Measurements from ENCODE around the gene CYP2E1.
A peak's percentile ranks its signal among the peaks of the same experiment; 100 is the strongest.
"Not testable (repeated sequence)": the region's sequence is repeated elsewhere in the genome, so short reads cannot be mapped to it uniquely, and the experiment has no call there.

CYP2E1 gene

DNA sequence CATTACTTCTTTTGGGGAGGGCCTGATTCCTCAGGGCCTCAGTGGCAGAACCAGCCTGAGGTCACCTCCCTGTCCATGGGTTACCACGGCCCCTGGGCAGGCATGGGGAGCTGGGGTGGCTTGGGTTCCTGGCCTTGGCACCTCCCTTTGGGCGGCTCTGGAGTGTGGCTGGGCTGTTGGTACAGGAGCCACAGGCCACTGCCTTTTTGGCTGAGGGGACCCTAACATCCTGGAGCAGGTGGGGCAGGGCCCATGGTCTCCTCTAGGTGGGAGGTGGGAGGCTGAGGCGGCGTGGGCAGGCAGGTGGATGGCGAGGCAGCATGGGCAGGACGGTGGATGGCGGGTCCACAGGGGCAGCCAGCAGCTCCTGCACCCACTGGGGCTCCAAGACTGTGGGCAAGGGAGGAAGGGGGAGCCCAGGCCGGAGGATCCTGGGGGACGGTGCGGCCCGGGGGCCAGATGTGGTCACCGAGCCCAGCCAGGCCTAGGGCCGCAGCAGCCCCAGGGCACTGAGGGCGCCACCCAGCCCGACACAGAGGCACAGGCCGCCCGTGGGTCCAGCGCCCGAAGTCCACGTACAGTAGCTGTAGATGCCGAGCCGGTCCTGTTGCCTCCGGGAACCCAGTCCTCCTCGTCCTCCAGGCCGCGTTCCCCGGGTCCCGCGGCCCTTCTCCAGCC is 40.6 kb downstream of the CYP2E1 start:
- H4K8ac ChIP-seq (ENCODE audit: low read depth, low read length) = no peak overlapping the region
- no peak overlapping the region for H3K23ac ChIP-seq (ENCODE audit: low read length)
- WGBS (ENCODE audit: extremely low coverage, insufficient coverage, low lambda C conversion rate) = no CpG with 5 or more reads among the region's 29 CpGs

DNA sequence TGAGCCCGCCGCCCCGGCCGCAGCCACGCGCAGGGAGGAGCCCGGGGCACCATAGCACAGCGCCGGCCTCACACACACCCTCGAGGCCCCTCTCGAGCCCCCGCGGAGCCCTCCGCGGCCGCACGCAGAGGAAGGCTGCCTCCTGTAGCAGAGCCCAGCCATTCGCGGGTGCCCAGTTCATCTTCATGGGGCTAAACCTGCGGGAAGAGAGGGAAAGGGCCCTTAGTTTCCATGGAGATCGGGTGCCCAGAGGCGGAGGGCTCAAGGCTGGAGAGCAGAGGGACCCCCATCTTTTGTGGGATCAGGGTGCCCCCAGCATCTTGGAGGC is 41.1 kb downstream of the CYP2E1 start:
- H3K27me3 ChIP-seq (ENCODE audit: insufficient read depth, low read length, poor library complexity) = no peaks in the 10 kb centered on the region
- no peak overlapping the region for H4K8ac ChIP-seq (ENCODE audit: low read depth, low read length)
- no peak overlapping the region for H3K18ac ChIP-seq (ENCODE audit: low read length)
- H3K4me1 ChIP-seq (ENCODE audit: control insufficient read depth, low read depth, low read length) = no peaks in the 10 kb centered on the region
- H3K36me3 ChIP-seq (ENCODE audit: control insufficient read depth, insufficient read depth, low read length) = no peaks in the 10 kb centered on the region
- WGBS (ENCODE audit: extremely low coverage, insufficient coverage, low lambda C conversion rate) = no CpG with 5 or more reads among the region's 22 CpGs
- no peak overlapping the region for H3K56ac ChIP-seq (ENCODE audit: low read length)
- H3K4me3 ChIP-seq (ENCODE audit: low read length) = no peak overlapping the region
- H3K9ac ChIP-seq (ENCODE audit: low read length) = no peak overlapping the region
- no peak overlapping the region for H3K4me2 ChIP-seq (ENCODE audit: low read length)
- H4K5ac ChIP-seq (ENCODE audit: low read length) = no peak overlapping the region
- no peaks in the 10 kb centered on the region for H3K79me1 ChIP-seq (ENCODE audit: low read length)
- no peak overlapping the region for H2BK120ac ChIP-seq (ENCODE audit: low read depth, low read length)
- no peak for DNase-seq
- H3K27ac ChIP-seq (ENCODE audit: low read depth, low read length) = no peak overlapping the region
- no peak overlapping the region for H3K4ac ChIP-seq (ENCODE audit: low read depth, low read length)
- no peak overlapping the region for H2AK5ac ChIP-seq (ENCODE audit: low read length)
- H3K79me2 ChIP-seq (ENCODE audit: control insufficient read depth, insufficient read depth, low read length) = no peaks in the 10 kb centered on the region
- H2BK5ac ChIP-seq (ENCODE audit: low read length) = no peak overlapping the region
- no peak overlapping the region for H2BK15ac ChIP-seq (replicated peaks; ENCODE audit: low read depth)
- H3K23ac ChIP-seq (ENCODE audit: low read length) = no peak overlapping the region

More for the DNA sequence above, 40.6 kb downstream of the CYP2E1 start:
- H3K36me3 ChIP-seq (ENCODE audit: control insufficient read depth, insufficient read depth, low read length) = no peaks in the 10 kb centered on the region
- H2BK15ac ChIP-seq (replicated peaks; ENCODE audit: low read depth) = no peak overlapping the region
- DNase-seq = no peak
- no peaks in the 10 kb centered on the region for H3K4me1 ChIP-seq (ENCODE audit: control insufficient read depth, low read depth, low read length)
- H3K27ac ChIP-seq (ENCODE audit: low read depth, low read length) = no peak overlapping the region
- H3K4me2 ChIP-seq (ENCODE audit: low read length) = no peak overlapping the region
- H3K4ac ChIP-seq (ENCODE audit: low read depth, low read length) = no peak overlapping the region
- H2AK5ac ChIP-seq (ENCODE audit: low read length) = no peak overlapping the region
- H3K79me1 ChIP-seq (ENCODE audit: low read length) = no peaks in the 10 kb centered on the region
- H3K27me3 ChIP-seq (ENCODE audit: insufficient read depth, low read length, poor library complexity) = no peaks in the 10 kb centered on the region
- no peak overlapping the region for H2BK120ac ChIP-seq (ENCODE audit: low read depth, low read length)
- H3K18ac ChIP-seq (ENCODE audit: low read length) = no peak overlapping the region
- H3K9ac ChIP-seq (ENCODE audit: low read length) = no peak overlapping the region
- H3K4me3 ChIP-seq (ENCODE audit: low read length) = no peak overlapping the region
- no peaks in the 10 kb centered on the region for H3K79me2 ChIP-seq (ENCODE audit: control insufficient read depth, insufficient read depth, low read length)
- H3K56ac ChIP-seq (ENCODE audit: low read length) = no peak overlapping the region
- no peak overlapping the region for H2BK5ac ChIP-seq (ENCODE audit: low read length)
- no peak overlapping the region for H4K5ac ChIP-seq (ENCODE audit: low read length)

DNA sequence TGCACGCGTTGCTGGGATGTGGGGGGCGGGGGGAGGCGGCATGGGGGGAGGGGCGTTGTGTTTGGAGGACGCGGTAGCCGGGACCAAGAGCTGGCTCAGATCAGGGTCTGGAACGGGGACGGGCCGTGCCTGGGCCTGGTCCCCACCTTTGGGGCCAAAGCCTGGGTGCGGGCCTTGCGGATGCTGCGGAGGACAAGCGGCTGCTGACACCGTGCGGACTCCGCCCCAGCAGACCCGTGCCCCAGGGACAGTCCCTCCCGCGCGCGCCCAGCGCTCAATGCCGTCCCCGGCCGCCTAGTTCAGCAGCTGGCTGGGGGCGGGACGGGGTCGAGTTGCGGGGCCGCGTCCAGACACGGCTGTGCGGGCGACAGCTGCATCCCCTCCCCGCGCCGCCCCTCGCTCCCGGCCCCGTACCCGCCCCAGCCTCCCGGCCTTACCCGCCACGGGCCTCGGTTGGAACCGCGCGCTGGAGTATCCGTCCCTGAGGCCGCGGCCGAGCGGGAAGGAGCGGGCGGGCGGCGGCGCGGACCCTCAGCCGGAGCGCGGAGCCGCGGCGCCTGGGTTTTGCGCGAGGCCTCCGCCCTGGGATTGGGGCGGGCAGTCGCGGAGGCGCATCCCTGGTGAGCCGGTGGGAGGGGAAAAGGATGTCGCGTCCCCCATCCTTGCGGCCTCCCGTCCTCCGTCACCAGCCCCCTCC is 41.8 kb downstream of the CYP2E1 start:
- DNase-seq; H3K9ac ChIP-seq (ENCODE audit: low read length): not testable (repeated sequence)
- no CpG with 5 or more reads among the region's 80 CpGs for WGBS (ENCODE audit: extremely low coverage, insufficient coverage, low lambda C conversion rate)

DNA sequence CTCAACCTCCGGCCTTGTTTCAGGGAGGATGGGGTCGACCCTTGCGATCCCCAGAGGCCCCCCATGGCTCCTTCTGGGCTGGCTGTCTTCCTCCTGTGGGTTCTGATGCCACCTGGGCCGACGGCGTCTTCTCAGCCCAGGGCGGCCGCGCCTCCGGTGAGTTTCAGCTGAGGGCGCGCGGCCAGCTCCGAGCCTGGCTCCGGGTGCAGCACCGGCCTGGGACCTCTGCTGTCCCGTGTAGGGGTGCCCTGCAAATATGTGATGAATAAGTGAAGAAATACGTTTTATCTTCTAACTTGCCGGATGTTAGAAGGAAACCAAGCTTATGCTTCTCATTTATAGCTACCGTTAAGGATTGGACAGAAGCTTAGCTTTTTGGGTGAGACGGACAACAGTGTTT is 42.6 kb downstream of the CYP2E1 start:
- H3K79me2 ChIP-seq (ENCODE audit: control insufficient read depth, insufficient read depth, low read length) = not testable (repeated sequence)
- no CpG with 5 or more reads among the region's 21 CpGs for WGBS (ENCODE audit: extremely low coverage, insufficient coverage, low lambda C conversion rate)

More for the DNA sequence above, 41.8 kb downstream of the CYP2E1 start:
- not testable (repeated sequence) for H2BK120ac ChIP-seq (ENCODE audit: low read depth, low read length); H2AK5ac ChIP-seq (ENCODE audit: low read length); H3K79me2 ChIP-seq (ENCODE audit: control insufficient read depth, insufficient read depth, low read length); H3K23ac ChIP-seq (ENCODE audit: low read length); H3K18ac ChIP-seq (ENCODE audit: low read length); H3K4ac ChIP-seq (ENCODE audit: low read depth, low read length); H3K79me1 ChIP-seq (ENCODE audit: low read length); H3K4me1 ChIP-seq (ENCODE audit: control insufficient read depth, low read depth, low read length); H3K4me3 ChIP-seq (ENCODE audit: low read length); H3K27ac ChIP-seq (ENCODE audit: low read depth, low read length); H3K36me3 ChIP-seq (ENCODE audit: control insufficient read depth, insufficient read depth, low read length); H3K56ac ChIP-seq (ENCODE audit: low read length); H3K27me3 ChIP-seq (ENCODE audit: insufficient read depth, low read length, poor library complexity); H2BK5ac ChIP-seq (ENCODE audit: low read length); H3K4me2 ChIP-seq (ENCODE audit: low read length); H2BK15ac ChIP-seq (replicated peaks; ENCODE audit: low read depth); H4K8ac ChIP-seq (ENCODE audit: low read depth, low read length); H4K5ac ChIP-seq (ENCODE audit: low read length)

DNA sequence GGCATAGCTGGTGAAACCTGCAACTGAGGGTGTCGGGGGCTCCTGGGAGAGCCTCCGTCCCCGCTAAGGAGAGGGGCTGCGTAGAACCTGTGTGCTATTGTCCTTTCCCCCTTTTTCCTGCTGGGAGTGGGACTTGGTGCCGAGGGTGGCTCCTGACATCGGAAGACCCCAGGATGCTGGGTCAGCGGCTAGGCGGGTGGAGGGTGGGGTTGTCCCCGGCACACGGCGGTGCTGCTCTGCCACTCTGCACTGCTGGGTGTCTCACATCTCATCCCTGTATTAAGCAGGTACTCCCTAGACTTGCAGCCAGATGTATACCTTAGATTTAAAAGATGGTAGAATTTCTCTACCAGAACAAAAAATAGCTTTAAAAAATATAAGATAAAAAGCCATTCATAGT is 44.9 kb downstream of the CYP2E1 start:
- not testable (repeated sequence) for H3K18ac ChIP-seq (ENCODE audit: low read length); H3K4me1 ChIP-seq (ENCODE audit: control insufficient read depth, low read depth, low read length); DNase-seq; H3K56ac ChIP-seq (ENCODE audit: low read length); H2BK120ac ChIP-seq (ENCODE audit: low read depth, low read length); H3K27ac ChIP-seq (ENCODE audit: low read depth, low read length); H3K4me2 ChIP-seq (ENCODE audit: low read length); H3K4me3 ChIP-seq (ENCODE audit: low read length); H3K9ac ChIP-seq (ENCODE audit: low read length); H3K79me1 ChIP-seq (ENCODE audit: low read length); H3K79me2 ChIP-seq (ENCODE audit: control insufficient read depth, insufficient read depth, low read length); H2AK5ac ChIP-seq (ENCODE audit: low read length); H3K23ac ChIP-seq (ENCODE audit: low read length); H3K36me3 ChIP-seq (ENCODE audit: control insufficient read depth, insufficient read depth, low read length); H2BK15ac ChIP-seq (replicated peaks; ENCODE audit: low read depth); H3K27me3 ChIP-seq (ENCODE audit: insufficient read depth, low read length, poor library complexity); H2BK5ac ChIP-seq (ENCODE audit: low read length); H3K4ac ChIP-seq (ENCODE audit: low read depth, low read length); H4K5ac ChIP-seq (ENCODE audit: low read length); H4K8ac ChIP-seq (ENCODE audit: low read depth, low read length)
- WGBS (ENCODE audit: extremely low coverage, insufficient coverage, low lambda C conversion rate) = no CpG with 5 or more reads among the region's 11 CpGs

More for the DNA sequence above, 42.6 kb downstream of the CYP2E1 start:
- not testable (repeated sequence) for H2BK120ac ChIP-seq (ENCODE audit: low read depth, low read length); H3K9ac ChIP-seq (ENCODE audit: low read length); H3K4ac ChIP-seq (ENCODE audit: low read depth, low read length); H3K56ac ChIP-seq (ENCODE audit: low read length); H3K79me1 ChIP-seq (ENCODE audit: low read length); DNase-seq; H2BK5ac ChIP-seq (ENCODE audit: low read length); H3K4me3 ChIP-seq (ENCODE audit: low read length); H4K8ac ChIP-seq (ENCODE audit: low read depth, low read length); H3K4me2 ChIP-seq (ENCODE audit: low read length); H3K27me3 ChIP-seq (ENCODE audit: insufficient read depth, low read length, poor library complexity); H3K18ac ChIP-seq (ENCODE audit: low read length); H4K5ac ChIP-seq (ENCODE audit: low read length); H2BK15ac ChIP-seq (replicated peaks; ENCODE audit: low read depth); H3K27ac ChIP-seq (ENCODE audit: low read depth, low read length); H3K36me3 ChIP-seq (ENCODE audit: control insufficient read depth, insufficient read depth, low read length); H3K23ac ChIP-seq (ENCODE audit: low read length); H2AK5ac ChIP-seq (ENCODE audit: low read length); H3K4me1 ChIP-seq (ENCODE audit: control insufficient read depth, low read depth, low read length)

DNA sequence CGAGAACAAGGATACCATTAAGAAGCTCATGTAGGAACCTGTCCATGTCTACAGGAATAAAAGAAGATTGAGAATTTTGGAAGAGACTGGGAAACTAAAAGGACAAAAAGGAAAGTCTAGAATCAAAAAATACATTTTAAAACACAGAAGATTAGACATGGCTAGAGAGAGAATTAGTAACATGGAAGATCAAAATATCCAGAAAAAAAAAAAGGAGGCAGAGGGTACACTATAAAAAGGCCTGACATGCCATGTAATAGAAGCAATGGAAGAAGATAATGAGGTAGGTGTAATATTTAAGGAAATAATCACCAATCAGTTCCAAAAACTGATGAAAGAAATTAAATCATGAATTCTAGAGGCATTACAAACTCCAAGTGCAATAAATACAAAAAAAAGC is 46.3 kb downstream of the CYP2E1 start:
- not testable (repeated sequence) for H2AK5ac ChIP-seq (ENCODE audit: low read length); H3K4me3 ChIP-seq (ENCODE audit: low read length); H3K56ac ChIP-seq (ENCODE audit: low read length); H4K8ac ChIP-seq (ENCODE audit: low read depth, low read length); H3K27me3 ChIP-seq (ENCODE audit: insufficient read depth, low read length, poor library complexity); H4K5ac ChIP-seq (ENCODE audit: low read length); H3K18ac ChIP-seq (ENCODE audit: low read length); H2BK120ac ChIP-seq (ENCODE audit: low read depth, low read length); H3K79me1 ChIP-seq (ENCODE audit: low read length); H3K27ac ChIP-seq (ENCODE audit: low read depth, low read length); H3K79me2 ChIP-seq (ENCODE audit: control insufficient read depth, insufficient read depth, low read length); H2BK15ac ChIP-seq (replicated peaks; ENCODE audit: low read depth); H3K9ac ChIP-seq (ENCODE audit: low read length); H3K4me2 ChIP-seq (ENCODE audit: low read length); H3K4ac ChIP-seq (ENCODE audit: low read depth, low read length); H3K36me3 ChIP-seq (ENCODE audit: control insufficient read depth, insufficient read depth, low read length); H3K23ac ChIP-seq (ENCODE audit: low read length); H3K4me1 ChIP-seq (ENCODE audit: control insufficient read depth, low read depth, low read length); H2BK5ac ChIP-seq (ENCODE audit: low read length)
- WGBS (ENCODE audit: extremely low coverage, insufficient coverage, low lambda C conversion rate) = no CpG with 5 or more reads among the region's 1 CpG
- DNase-seq = peak; percentile 3

Data from mesendoderm (in vitro differentiated cells).